IPS-20b (cell line): ENCODE results near the gene HECW1.
"Not testable (repeated sequence)": the region's sequence is repeated elsewhere in the genome, so short reads cannot be mapped to it uniquely, and the experiment has no call there.

Experiments
- H3K27ac ChIP-seq: one replicate; pipeline ENCODE4 v1.5.1; 2013; ENCODE audit warnings: low read length
- H3K27me3 ChIP-seq: 2 replicates; pipeline ENCODE4 v1.6.1; 2013; ENCODE audit warnings: mild to moderate bottlenecking, low read length, inconsistent platforms; ENCODE audit not compliant: insufficient read depth
- H3K36me3 ChIP-seq: 2 replicates; pipeline ENCODE4 v1.6.1; 2013; ENCODE audit warnings: low read depth, mild to moderate bottlenecking, inconsistent platforms, low read length, moderate library complexity; ENCODE audit not compliant: insufficient read depth
- H3K4me1 ChIP-seq: 2 replicates; pipeline ENCODE4 v1.6.1; 2013; ENCODE audit warnings: mild to moderate bottlenecking, control low read depth, inconsistent platforms, low read length, moderate library complexity; ENCODE audit not compliant: insufficient read depth
- H3K4me3 ChIP-seq: 2 replicates; pipeline ENCODE4 v1.5.1; 2013; ENCODE audit warnings: mild to moderate bottlenecking, low read length, inconsistent platforms
- H3K9ac ChIP-seq: 2 replicates; pipeline ENCODE4 v1.6.1; 2013; ENCODE audit warnings: low read depth, mild to moderate bottlenecking, inconsistent platforms, low read length, moderate library complexity
- H3K9me3 ChIP-seq: 2 replicates; pipeline ENCODE4 v1.6.1; 2013; ENCODE audit warnings: mild to moderate bottlenecking, low read depth, low read length, inconsistent platforms; ENCODE audit not compliant: insufficient read depth

HECW1 gene

GRCh38 chr7:43196379-43196778 is 83.9 kb downstream of the HECW1 start:
- no peak overlapping the region for H3K9ac ChIP-seq
- H3K27ac ChIP-seq: no peak overlapping the region
- H3K36me3 ChIP-seq: no peaks in the 10 kb centered on the region

GRCh38 chr7:43198016-43198415 is 85.6 kb downstream of the HECW1 start:
- no peaks in the 10 kb centered on the region for H3K9me3 ChIP-seq
- H3K27me3 ChIP-seq: no peaks in the 10 kb centered on the region
- H3K4me3 ChIP-seq: no peak overlapping the region
- H3K36me3 ChIP-seq: no peaks in the 10 kb centered on the region
- peaks cover 40% of the 10 kb centered on the region for H3K4me1 ChIP-seq
- H3K27ac ChIP-seq: no peak overlapping the region
- H3K9ac ChIP-seq: no peak overlapping the region

More at GRCh38 chr7:43196379-43196778, 83.9 kb downstream of the HECW1 start:
- Histone ChIP-seq H3K9me3 (no peaks in the 10 kb centered on the region), H3K27me3 (no peaks in the 10 kb centered on the region), H3K4me3 (no peak overlapping the region), H3K4me1 (peaks cover 40% of the 10 kb centered on the region)

- H3K9ac ChIP-seq: no peak overlapping the region
- H3K4me1 ChIP-seq: peaks cover 39% of the 10 kb centered on the region
- no peak overlapping the region for H3K27ac ChIP-seq
- H3K9me3 ChIP-seq: no peaks in the 10 kb centered on the region
- no peaks in the 10 kb centered on the region for H3K36me3 ChIP-seq
- H3K4me3 ChIP-seq: no peak overlapping the region
- H3K27me3 ChIP-seq: no peaks in the 10 kb centered on the region
Observed at GRCh38 chr7:43198599-43199090, 86.2 kb downstream of the HECW1 start.

GRCh38 chr7:43199371-43200160 is 87.1 kb downstream of the HECW1 start:
- no peak overlapping the region for H3K27ac ChIP-seq
- no peak overlapping the region for H3K9ac ChIP-seq
- peaks cover 32% of the 10 kb centered on the region for H3K4me1 ChIP-seq
- no peak overlapping the region for H3K4me3 ChIP-seq
- no peaks in the 10 kb centered on the region for H3K27me3 ChIP-seq
- no peaks in the 10 kb centered on the region for H3K9me3 ChIP-seq
- no peaks in the 10 kb centered on the region for H3K36me3 ChIP-seq

GRCh38 chr7:43201912-43202311 is 89.5 kb downstream of the HECW1 start:
- Histone ChIP-seq H3K4me3 (no peak overlapping the region), H3K27ac (no peak overlapping the region), H3K27me3 (no peaks in the 10 kb centered on the region), H3K9ac (no peak overlapping the region), H3K4me1 (peaks cover 19% of the 10 kb centered on the region), H3K36me3 (no peaks in the 10 kb centered on the region), H3K9me3 (no peaks in the 10 kb centered on the region)

GRCh38 chr7:43204081-43204480 is 91.6 kb downstream of the HECW1 start:
- no peak overlapping the region for H3K4me3 ChIP-seq
- H3K36me3 ChIP-seq: no peaks in the 10 kb centered on the region
- H3K27me3 ChIP-seq: no peaks in the 10 kb centered on the region
- no peak overlapping the region for H3K27ac ChIP-seq
- no peaks in the 10 kb centered on the region for H3K9me3 ChIP-seq
- no peak overlapping the region for H3K9ac ChIP-seq
- peaks cover 22% of the 10 kb centered on the region for H3K4me1 ChIP-seq

- H3K27me3 ChIP-seq: no peaks in the 10 kb centered on the region
- H3K4me1 ChIP-seq: peaks cover 19% of the 10 kb centered on the region
- H3K4me3 ChIP-seq: no peak overlapping the region
- no peaks in the 10 kb centered on the region for H3K36me3 ChIP-seq
- no peaks in the 10 kb centered on the region for H3K9me3 ChIP-seq
- H3K9ac ChIP-seq: no peak overlapping the region
- no peak overlapping the region for H3K27ac ChIP-seq
Observed at GRCh38 chr7:43205171-43205795, 92.8 kb downstream of the HECW1 start.

- Histone ChIP-seq H3K4me3 (no peak overlapping the region), H3K36me3 (no peaks in the 10 kb centered on the region), H3K27ac (no peak overlapping the region), H3K4me1 (peaks cover 29% of the 10 kb centered on the region), H3K9ac (no peak overlapping the region), H3K27me3 (no peaks in the 10 kb centered on the region), H3K9me3 (no peaks in the 10 kb centered on the region)
Observed at GRCh38 chr7:43208242-43208641, 95.8 kb downstream of the HECW1 start.

GRCh38 chr7:43210539-43210938 is 98.1 kb downstream of the HECW1 start:
- H3K9ac ChIP-seq, H3K4me3 ChIP-seq, H3K9me3 ChIP-seq, H3K27me3 ChIP-seq, H3K27ac ChIP-seq, H3K36me3 ChIP-seq: not testable (repeated sequence)
- peaks cover 25% of the 10 kb centered on the region for H3K4me1 ChIP-seq

- H3K9ac ChIP-seq: no peak overlapping the region
Observed at GRCh38 chr7:43211286-43211685, 98.8 kb downstream of the HECW1 start.

GRCh38 chr7:43211693-43212092 is 99.2 kb downstream of the HECW1 start:
- Histone ChIP-seq H3K9ac (no peak overlapping the region), H3K4me3 (no peak overlapping the region), H3K27ac (no peak overlapping the region), H3K36me3 (no peaks in the 10 kb centered on the region), H3K9me3 (no peaks in the 10 kb centered on the region), H3K27me3 (no peaks in the 10 kb centered on the region), H3K4me1 (peaks cover 25% of the 10 kb centered on the region)

More at GRCh38 chr7:43211286-43211685, 98.8 kb downstream of the HECW1 start:
- Histone ChIP-seq H3K27me3 (no peaks in the 10 kb centered on the region), H3K9me3 (no peaks in the 10 kb centered on the region), H3K27ac (no peak overlapping the region), H3K4me1 (peaks cover 25% of the 10 kb centered on the region), H3K4me3 (no peak overlapping the region), H3K36me3 (no peaks in the 10 kb centered on the region)

GRCh38 chr7:43212921-43213320 is 100.5 kb downstream of the HECW1 start:
- Histone ChIP-seq H3K27ac (no peak overlapping the region), H3K4me1 (peaks cover 20% of the 10 kb centered on the region), H3K4me3 (no peak overlapping the region), H3K9ac (no peak overlapping the region), H3K9me3 (no peaks in the 10 kb centered on the region), H3K36me3 (no peaks in the 10 kb centered on the region), H3K27me3 (no peaks in the 10 kb centered on the region)
